Heart left ventricle (tissue), 13 donors: ENCODE data around the gene PCDH8.

Experiments
- POLR2A ChIP-seq, 2 donors: fragments of 450-650 bp; IDR thresholded peaks; one replicate each; pipeline ENCODE4 v1.6.1; 2017; ENCODE audit warnings: antibody characterized with exemption in 2 of 2, mild to moderate bottlenecking in 2 of 2, moderate library complexity in 2 of 2
- TF ChIP-seq, protein P1 (sequence below), 12 donors: fragments of 200-600 bp; sonication (generic) in 4 of 12; IDR thresholded peaks; one replicate each; pipeline versions ENCODE4 v1.5.0 to v1.8.0; 2018 to 2022; ENCODE audit warnings: antibody characterized with exemption in 12 of 12, mild to moderate bottlenecking in 5 of 12
- donor health status: ischemic (EF 13 %, LVEDD 7.1; RV severe dilation, severe dysfunction).
- donor health status: DM: no; HTN: yes; CAD: no.
- donor health status: DM: no; HTN: no; CAD: no.
- donor health status: ischemic (EF 25% LVEDD 6.9; RV normal size, moderate dysfunction).
- donor health status: ischemic (EF 25% LVEDD 5.7; RV mildly dilated, moderate dysfunction).
- donor health status: ischemic (EF 35%, LVEDD 5.7; RV mildly dilated, moderate dysfunction).
- donor health status: nonischemic (EF 11% LVEDD 7.7; RV severe dilation, severe dysfunction).
- donor health status: DM: yes; HTN: yes; CAD: no.
- donor health status: PGD.
- donor health status: ischemic (EF 29% LVEDD 5.4; RV normal size, mild dysfunction).
- donor health status: nonischemic (EF 23%, LVEDD 6.1; RV moderate dilation, normal function).

- TF ChIP-seq, protein P1, sequence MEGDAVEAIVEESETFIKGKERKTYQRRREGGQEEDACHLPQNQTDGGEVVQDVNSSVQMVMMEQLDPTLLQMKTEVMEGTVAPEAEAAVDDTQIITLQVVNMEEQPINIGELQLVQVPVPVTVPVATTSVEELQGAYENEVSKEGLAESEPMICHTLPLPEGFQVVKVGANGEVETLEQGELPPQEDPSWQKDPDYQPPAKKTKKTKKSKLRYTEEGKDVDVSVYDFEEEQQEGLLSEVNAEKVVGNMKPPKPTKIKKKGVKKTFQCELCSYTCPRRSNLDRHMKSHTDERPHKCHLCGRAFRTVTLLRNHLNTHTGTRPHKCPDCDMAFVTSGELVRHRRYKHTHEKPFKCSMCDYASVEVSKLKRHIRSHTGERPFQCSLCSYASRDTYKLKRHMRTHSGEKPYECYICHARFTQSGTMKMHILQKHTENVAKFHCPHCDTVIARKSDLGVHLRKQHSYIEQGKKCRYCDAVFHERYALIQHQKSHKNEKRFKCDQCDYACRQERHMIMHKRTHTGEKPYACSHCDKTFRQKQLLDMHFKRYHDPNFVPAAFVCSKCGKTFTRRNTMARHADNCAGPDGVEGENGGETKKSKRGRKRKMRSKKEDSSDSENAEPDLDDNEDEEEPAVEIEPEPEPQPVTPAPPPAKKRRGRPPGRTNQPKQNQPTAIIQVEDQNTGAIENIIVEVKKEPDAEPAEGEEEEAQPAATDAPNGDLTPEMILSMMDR (IDR thresholded peaks at IDR 0.05), result no peak
- no peak for TF ChIP-seq POLR2A (IDR thresholded peaks at IDR 0.05)
These were observed 9.9 kb downstream of the PCDH8 start for GRCh38 chr13:52838433-52839107.
